ENCODE measurements around the gene FAM193A.

- TF ChIP-seq CTCF (IDR thresholded peaks at IDR 0.05; ENCODE audit: insufficient read depth, low read depth, low read length) (no peak), EZH2 (IDR thresholded peaks at IDR 0.05; ENCODE audit: insufficient read depth, low read length) (no peak)
Observed at GRCh38 chr4:2636331-2636730, 99.9 kb downstream of the FAM193A start.
